H9 (cell line): ENCODE data around the gene KLHL10. TPM values are rescaled to one million over a fixed set of nuclear protein-coding genes. Genes with fewer than 3 reads are reported as not detected.

Experiments
- DNase-seq: peaks from one replicate; pipeline ENCODE4 v3.0.0-alpha.2; 2017
- H2AFZ ChIP-seq: one replicate; pipeline ENCODE4 v1.6.1; 2013; ENCODE audit warnings: mild to moderate bottlenecking, low read length, control low read depth, moderate library complexity
- H2AK5ac ChIP-seq: 2 replicates; pipeline ENCODE4 v1.6.1; 2013; ENCODE audit warnings: low read length, control low read depth, mixed read lengths; ENCODE audit not compliant: insufficient read length
- H2BK120ac ChIP-seq: one replicate; pipeline ENCODE4 v1.6.1; 2013; ENCODE audit warnings: low read depth, mild to moderate bottlenecking, low read length, control low read depth, inconsistent platforms; ENCODE audit not compliant: poor library complexity, severe bottlenecking
- H2BK12ac ChIP-seq: 2 replicates; pipeline ENCODE4 v1.6.1; 2013; ENCODE audit warnings: low read length, control low read depth, mixed read lengths, low read depth; ENCODE audit not compliant: insufficient read length
- H2BK15ac ChIP-seq: 2 replicates; pipeline ENCODE4 v1.6.1; 2013; ENCODE audit warnings: low read depth, low read length, control low read depth
- H2BK20ac ChIP-seq: one replicate; pipeline ENCODE4 v1.6.1; 2013; ENCODE audit warnings: low read depth, mild to moderate bottlenecking, low read length, control low read depth, inconsistent platforms; ENCODE audit not compliant: poor library complexity, severe bottlenecking
- H2BK5ac ChIP-seq: 2 replicates; pipeline ENCODE4 v1.6.1; 2013; ENCODE audit warnings: low read length, control low read depth, mixed read lengths; ENCODE audit not compliant: insufficient read length
- H3K14ac ChIP-seq: 2 replicates; pipeline ENCODE4 v1.6.1; 2013; ENCODE audit warnings: low read length, control low read depth; ENCODE audit not compliant: insufficient read depth
- H3K18ac ChIP-seq: 2 replicates; pipeline ENCODE4 v1.6.1; 2013; ENCODE audit warnings: low read depth, mild to moderate bottlenecking, mixed read lengths, low read length, control low read depth; ENCODE audit not compliant: insufficient read length
- H3K23ac ChIP-seq: 2 replicates; pipeline ENCODE4 v1.6.1; 2013; ENCODE audit warnings: low read length, control low read depth, mixed read lengths, low read depth; ENCODE audit not compliant: insufficient read length
- H3K23me2 ChIP-seq: 2 replicates; pipeline ENCODE4 v1.6.1; 2013; ENCODE audit warnings: low read depth, mild to moderate bottlenecking, mixed read lengths, low read length, control low read depth; ENCODE audit not compliant: insufficient read length, poor library complexity, severe bottlenecking
- H3K27ac ChIP-seq: 2 replicates; pipeline ENCODE4 v1.5.1; 2013; ENCODE audit warnings: low read length, control low read depth, mixed read lengths, low read depth; ENCODE audit not compliant: insufficient read length
- H3K27me3 ChIP-seq: 2 replicates; pipeline ENCODE4 v1.6.1; 2013; ENCODE audit warnings: low read length, control low read depth, inconsistent platforms; ENCODE audit not compliant: insufficient read depth
- H3K4ac ChIP-seq: 2 replicates; pipeline ENCODE4 v1.6.1; 2013; ENCODE audit warnings: low read depth, mild to moderate bottlenecking, control low read depth, inconsistent platforms, low read length, moderate library complexity
- H3K4me1 ChIP-seq: 2 replicates; pipeline ENCODE4 v1.6.1; 2013; ENCODE audit warnings: low read length, control low read depth, inconsistent platforms; ENCODE audit not compliant: insufficient read depth
- H3K4me2 ChIP-seq: 2 replicates; pipeline ENCODE4 v1.6.1; 2013; ENCODE audit warnings: low read length, control low read depth, mixed read lengths; ENCODE audit not compliant: insufficient read length, insufficient read depth
- H3K56ac ChIP-seq: 2 replicates; pipeline ENCODE4 v1.6.1; 2013; ENCODE audit warnings: low read depth, mild to moderate bottlenecking, mixed read lengths, low read length, control low read depth; ENCODE audit not compliant: insufficient read length
- H3K79me1 ChIP-seq: 2 replicates; pipeline ENCODE4 v1.6.1; 2013; ENCODE audit warnings: low read depth, mild to moderate bottlenecking, moderate library complexity, low read length, control low read depth, inconsistent platforms; ENCODE audit not compliant: insufficient read depth, poor library complexity, severe bottlenecking
- H3K79me2 ChIP-seq: 2 replicates; pipeline ENCODE4 v1.6.1; 2013; ENCODE audit warnings: low read length, control low read depth, inconsistent platforms; ENCODE audit not compliant: insufficient read depth
- H3K9ac ChIP-seq: 2 replicates; pipeline ENCODE4 v1.6.1; 2013; ENCODE audit warnings: low read length, control low read depth, mixed read lengths; ENCODE audit not compliant: insufficient read length; ENCODE audit errors: extremely low read depth
- H3K9me3 ChIP-seq: one replicate; pipeline ENCODE4 v1.6.1; 2013; ENCODE audit warnings: low read depth, low read length, inconsistent platforms; ENCODE audit not compliant: control insufficient read depth
- H3T11ph ChIP-seq: one replicate; pipeline ENCODE4 v1.6.1; 2013; ENCODE audit warnings: mild to moderate bottlenecking, low read length, control low read depth, inconsistent platforms
- H4K20me1 ChIP-seq: one replicate; pipeline ENCODE4 v1.6.1; 2013; ENCODE audit not compliant: control insufficient read depth, insufficient read length, insufficient read depth
- H4K5ac ChIP-seq: 2 replicates; pipeline ENCODE4 v1.6.1; 2013; ENCODE audit warnings: low read depth, mild to moderate bottlenecking, mixed read lengths, low read length, control low read depth; ENCODE audit not compliant: insufficient read length
- H4K8ac ChIP-seq: replicated peaks from 2 replicates; pipeline ENCODE4 v1.6.1; 2013; ENCODE audit warnings: low read length, control low read depth, mixed read lengths, low read depth; ENCODE audit not compliant: insufficient read length
- H4K91ac ChIP-seq: 2 replicates; pipeline ENCODE4 v1.6.1; 2013; ENCODE audit warnings: low read depth, mild to moderate bottlenecking, moderate library complexity, mixed read lengths, low read length, control low read depth; ENCODE audit not compliant: insufficient read length
- H3K27ac Mint-ChIP-seq, 3 experiments: 2 replicates in 2 of 3; 3 replicates in 1 of 3; pipeline ENCODE4 v1.8.0; 2020 to 2021; ENCODE audit warnings: mixed read lengths in 3 of 3, mild to moderate bottlenecking in 1 of 3, moderate library complexity in 1 of 3
- H3K27me3 Mint-ChIP-seq: 2 replicates; pipeline ENCODE4 v1.8.0; 2021; ENCODE audit warnings: low read depth, mild to moderate bottlenecking, moderate library complexity, mixed read lengths
- H3K36me3 Mint-ChIP-seq, 3 experiments: 2 replicates in 2 of 3; 3 replicates in 1 of 3; pipeline ENCODE4 v1.8.0; 2020 to 2021; ENCODE audit warnings: low read depth in 3 of 3, mixed read lengths in 3 of 3; ENCODE audit not compliant: insufficient read depth in 1 of 3
- H3K4me1 Mint-ChIP-seq, 2 experiments: 2 replicates each; pipeline ENCODE4 v1.8.0; 2020; ENCODE audit warnings: mixed read lengths in 2 of 2
- H3K4me3 Mint-ChIP-seq, 2 experiments: 2 replicates in 1 of 2; 3 replicates in 1 of 2; pipeline ENCODE4 v1.8.0; 2020 to 2021; ENCODE audit warnings: mild to moderate bottlenecking in 2 of 2, mixed read lengths in 2 of 2, moderate library complexity in 1 of 2
- H3K9me3 Mint-ChIP-seq, 2 experiments: 2 replicates in 1 of 2; 3 replicates in 1 of 2; pipeline ENCODE4 v1.8.0; 2020; ENCODE audit warnings: mild to moderate bottlenecking in 2 of 2, mixed read lengths in 2 of 2, moderate library complexity in 1 of 2
- CTCF ChIP-seq: fragments of 200-600 bp; sonication (generic); conservative IDR thresholded peaks from 3 replicates; pipeline ENCODE4 v1.8.0; 2021; ENCODE audit warnings: antibody characterized with exemption, mild to moderate bottlenecking
- WGBS: extraction: QIAGEN DNeasy Blood & Tissue Kit; methylation state at CpG from one replicate; pipeline ENCODE4 v1.1.7; 2013; ENCODE audit warnings: missing lambda C conversion rate, low lambda C conversion rate, mixed read lengths; ENCODE audit not compliant: insufficient read length; ENCODE audit errors: extremely low coverage; 5-methylcytosine and 5-hydroxymethylcytosine counted together
- total RNA-seq: library from RNA; stranded (reverse); gene quantifications from 2 replicates; pipeline ENCODE4 v1.2.1, GENCODE V29; 2021

The KLHL10 gene
- total RNA-seq, 1 experiment from 2014 or later = 0.46 TPM

DNA sequence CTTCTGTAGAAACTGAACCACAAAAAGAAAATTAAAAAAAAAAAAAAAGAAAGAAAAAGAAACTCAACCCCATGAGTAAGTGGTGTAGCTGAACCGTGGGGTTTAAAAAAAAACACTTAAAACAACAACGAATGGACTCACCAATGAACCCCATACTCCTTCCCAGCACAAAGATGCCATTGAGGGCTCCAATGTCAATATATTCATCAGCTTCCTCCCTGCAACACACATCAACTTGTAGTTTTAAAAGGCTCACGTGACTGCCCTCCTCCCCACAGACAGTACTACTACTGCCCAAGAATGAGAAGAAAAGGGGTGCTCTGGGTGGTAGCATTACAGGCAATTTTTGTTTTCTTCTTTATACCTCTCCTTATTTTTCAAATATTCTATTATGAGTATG is 30.9 kb downstream of the KLHL10 start:
- no peak overlapping the region for H3K4me3 Mint-ChIP-seq
- peaks cover 17% of the 10 kb centered on the region for H3K23me2 ChIP-seq
- no peak overlapping the region for H2BK5ac ChIP-seq
- H3K9me3 Mint-ChIP-seq = no peaks in the 10 kb centered on the region
- peaks cover 0 to 3% of the 10 kb centered on the region in 2 experiments; a peak in 2 of 4 replicates for H3K4me1 Mint-ChIP-seq
- H3K9ac ChIP-seq = no peak overlapping the region
- no peaks in the 10 kb centered on the region for H4K20me1 ChIP-seq
- DNase-seq = no peak
- peaks cover 5% of the 10 kb centered on the region; the same call in 1 of the 2 replicates for H3K79me2 ChIP-seq
- no peak overlapping the region for H2AFZ ChIP-seq
- H4K91ac ChIP-seq = no peak overlapping the region
- no peaks in the 10 kb centered on the region for H3K27me3 ChIP-seq
- no peak overlapping the region for H2BK20ac ChIP-seq
- H3K9me3 ChIP-seq = no peaks in the 10 kb centered on the region
- H3K27ac ChIP-seq = no peak overlapping the region
- H3K4me1 ChIP-seq = 0 out of 2 replicates have a peak, but pooled peaks cover 2% of the 10 kb centered on the region
- H3K27ac Mint-ChIP-seq = no peak overlapping the region
- no peak overlapping the region for H3K4ac ChIP-seq
- TF ChIP-seq CTCF = no peak
- no CpG with 5 or more reads among the region's 3 CpGs for WGBS
- H3K36me3 Mint-ChIP-seq = peaks cover 52 to 72% (median 68%) of the 10 kb centered on the region in 3 experiments; a peak in 6 of 7 replicates
- no peak overlapping the region for H3K14ac ChIP-seq
- no peaks in the 10 kb centered on the region for H3K27me3 Mint-ChIP-seq
- no peak overlapping the region for H3K56ac ChIP-seq
- no peak overlapping the region for H2BK120ac ChIP-seq
- H2BK15ac ChIP-seq = no peak overlapping the region
- no peak overlapping the region for H3T11ph ChIP-seq
- H2AK5ac ChIP-seq = no peak overlapping the region
- H3K79me1 ChIP-seq = no peaks in the 10 kb centered on the region
- H2BK12ac ChIP-seq = no peak overlapping the region
- no peak overlapping the region for H3K23ac ChIP-seq
- H4K8ac ChIP-seq = no peak overlapping the region
- H4K5ac ChIP-seq = no peak overlapping the region
- H3K4me2 ChIP-seq = no peak overlapping the region
- H3K18ac ChIP-seq = no peak overlapping the region
